NCI-H128 (cell line): ENCODE results near the gene LMBRD1.
"Not testable (repeated sequence)": the region's sequence is repeated elsewhere in the genome, so short reads cannot be mapped to it uniquely, and the experiment has no call there.

Experiments
- DNase-seq: peaks from one replicate; lab custom pipeline; 2025; ENCODE audit not compliant: unreplicated experiment; lab: John Stamatoyannopoulos, UW

Gene LMBRD1

GRCh38 chr6:69756366-69756765 is 40.4 kb downstream of the LMBRD1 start:
- no peak for DNase-seq

- no peak for DNase-seq
These were observed 61.8 kb downstream of the LMBRD1 start for GRCh38 chr6:69735027-69735426.

- no peak for DNase-seq
These were observed 64.2 kb downstream of the LMBRD1 start for GRCh38 chr6:69732640-69733039.

- no peak for DNase-seq
These were observed 64.8 kb downstream of the LMBRD1 start for GRCh38 chr6:69732045-69732444.

- no peak for DNase-seq
These were observed 66.8 kb downstream of the LMBRD1 start for GRCh38 chr6:69729870-69730449.

- DNase-seq: no peak
These were observed 74.1 kb downstream of the LMBRD1 start for GRCh38 chr6:69722683-69723082.

- no peak for DNase-seq
These were observed 77.1 kb downstream of the LMBRD1 start for GRCh38 chr6:69719602-69720193.

GRCh38 chr6:69706724-69707123 is 90.1 kb downstream of the LMBRD1 start:
- DNase-seq: no peak

GRCh38 chr6:69705954-69706353 is 90.9 kb downstream of the LMBRD1 start:
- DNase-seq: no peak

- no peak for DNase-seq
These were observed 91.9 kb downstream of the LMBRD1 start for GRCh38 chr6:69704916-69705315.

GRCh38 chr6:69699655-69700054 is 97.2 kb downstream of the LMBRD1 start:
- DNase-seq: no peak

GRCh38 chr6:69696273-69696672 is 100.5 kb downstream of the LMBRD1 start:
- no peak for DNase-seq

- DNase-seq: no peak
These were observed 103.0 kb downstream of the LMBRD1 start for GRCh38 chr6:69693762-69694161.

- no peak for DNase-seq
These were observed 105.8 kb downstream of the LMBRD1 start for GRCh38 chr6:69690986-69691385.

GRCh38 chr6:69680302-69680701 is 116.5 kb downstream of the LMBRD1 start:
- DNase-seq: no peak

- DNase-seq: no peak
These were observed 123.5 kb downstream of the LMBRD1 start for GRCh38 chr6:69673298-69673697.

- DNase-seq: no peak
These were observed 127.9 kb downstream of the LMBRD1 start for GRCh38 chr6:69668916-69669315.

GRCh38 chr6:69666779-69667178 is 130.0 kb downstream of the LMBRD1 start:
- DNase-seq: not testable (repeated sequence)

GRCh38 chr6:69665437-69665836 is 131.4 kb downstream of the LMBRD1 start:
- no peak for DNase-seq

- DNase-seq: no peak
These were observed 132.3 kb downstream of the LMBRD1 start for GRCh38 chr6:69664551-69664950.

- no peak for DNase-seq
These were observed 133.6 kb downstream of the LMBRD1 start for GRCh38 chr6:69663215-69663614.

GRCh38 chr6:69650703-69651102 is 146.1 kb downstream of the LMBRD1 start:
- DNase-seq: no peak

GRCh38 chr6:69647726-69648125 is 149.1 kb downstream of the LMBRD1 start:
- DNase-seq: no peak
